Measurements from ENCODE around the gene TMEM91.
A peak's percentile ranks its signal among the peaks of the same experiment; 100 is the strongest.
"Not testable (repeated sequence)": the region's sequence is repeated elsewhere in the genome, so short reads cannot be mapped to it uniquely, and the experiment has no call there.

The TMEM91 gene

DNA sequence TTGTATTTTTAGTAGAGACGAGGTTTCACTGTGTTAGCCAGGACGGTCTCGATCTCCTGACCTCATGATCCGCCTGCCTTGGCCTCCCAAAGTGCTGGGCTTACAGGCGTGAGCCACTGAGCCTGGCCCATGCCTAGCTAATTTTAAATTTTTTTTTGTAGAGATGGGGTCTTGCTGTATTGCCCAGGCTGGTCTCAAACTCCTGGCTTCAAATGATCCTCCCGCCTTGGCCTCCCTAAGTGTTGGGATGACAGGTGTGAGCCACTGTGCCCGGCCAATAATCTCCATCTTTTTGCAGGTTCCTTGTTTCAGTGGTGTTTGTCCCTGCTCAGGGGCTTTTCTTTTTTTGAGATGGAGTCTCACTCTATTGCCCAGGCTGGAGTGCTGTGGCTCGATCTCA is 5.2 kb downstream of the TMEM91 start:
- DNase-seq = not testable (repeated sequence)

DNA sequence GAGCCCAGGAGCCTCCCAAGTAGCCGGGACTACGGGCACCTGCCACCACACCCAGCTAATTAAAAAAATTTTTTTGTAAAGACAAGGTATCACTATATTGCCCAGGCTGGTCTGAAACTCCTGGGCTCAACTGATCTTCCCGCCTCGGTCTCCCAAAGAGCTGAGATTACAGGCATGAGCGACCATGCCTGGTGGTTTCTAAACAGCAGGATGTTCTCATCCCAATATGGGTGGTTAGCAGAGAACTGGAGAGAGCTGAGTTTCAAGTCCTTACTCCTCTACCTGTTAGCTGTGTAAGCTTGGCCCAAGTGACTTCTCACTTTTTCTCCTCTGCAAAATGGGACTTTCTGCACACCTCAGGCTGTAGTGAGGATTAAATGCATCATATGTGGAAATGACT is 8.0 kb downstream of the TMEM91 start:
- DNase-seq = no peak

DNA sequence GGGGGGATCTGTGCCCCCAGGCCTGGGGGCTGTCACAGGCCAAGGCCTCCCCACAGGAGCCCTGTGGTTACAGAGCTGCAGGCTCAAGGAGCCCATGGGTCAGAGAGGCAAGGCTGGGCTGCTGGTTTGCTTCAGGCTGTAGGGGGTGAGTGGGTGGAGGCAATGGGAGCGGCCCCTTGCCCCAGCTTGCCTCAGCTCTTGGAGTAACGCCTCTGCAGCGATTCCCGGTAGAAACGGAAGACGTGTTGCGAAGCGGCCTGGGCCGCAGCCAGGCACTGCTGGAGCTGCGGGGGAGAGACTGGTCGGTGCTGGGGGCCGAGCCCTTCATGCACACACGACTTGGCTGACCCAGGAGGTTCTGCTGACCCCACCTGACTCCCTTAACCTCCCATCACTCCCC is 10.1 kb downstream of the TMEM91 start:
- DNase-seq = no peak

DNA sequence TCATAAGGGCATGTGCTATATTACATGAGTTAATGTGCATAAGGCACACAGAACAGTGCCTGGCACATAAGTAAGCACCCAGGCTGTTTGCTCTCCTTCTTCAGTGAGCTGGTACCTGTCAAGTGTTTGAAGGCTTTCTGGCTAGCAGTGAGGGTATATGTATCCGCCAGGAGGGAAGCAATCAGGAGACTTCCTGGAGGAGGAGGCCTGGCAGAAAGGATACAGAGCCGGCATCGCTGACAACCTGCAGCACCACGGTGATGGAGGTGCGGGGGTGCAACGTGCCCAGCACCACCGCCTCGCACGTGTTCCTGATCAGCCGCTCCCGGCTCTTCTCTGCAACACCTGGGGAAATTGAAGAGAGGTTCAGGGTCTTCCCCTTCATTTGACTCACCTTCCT is 15.3 kb downstream of the TMEM91 start:
- no peak for DNase-seq

DNA sequence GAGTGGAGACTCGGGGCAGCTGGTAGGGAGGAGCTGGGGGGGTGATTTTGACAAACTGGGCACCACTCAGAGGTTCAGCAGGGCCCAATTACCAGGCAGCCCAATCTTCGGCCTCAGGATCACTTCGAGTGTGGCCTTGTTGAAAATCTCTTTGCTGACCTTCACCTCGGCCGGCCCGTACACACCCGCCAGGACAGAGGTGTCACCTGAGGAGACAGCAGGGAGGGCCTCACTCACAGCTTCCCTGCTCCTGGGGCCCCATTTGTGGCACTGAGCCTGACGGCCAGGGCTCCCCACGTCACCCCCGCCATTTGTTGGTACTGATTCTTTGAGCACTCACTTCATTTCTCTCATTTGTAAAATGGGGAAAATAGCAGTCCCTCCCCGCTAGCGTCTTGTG is 16.4 kb downstream of the TMEM91 start:
- DNase-seq = no peak

DNA sequence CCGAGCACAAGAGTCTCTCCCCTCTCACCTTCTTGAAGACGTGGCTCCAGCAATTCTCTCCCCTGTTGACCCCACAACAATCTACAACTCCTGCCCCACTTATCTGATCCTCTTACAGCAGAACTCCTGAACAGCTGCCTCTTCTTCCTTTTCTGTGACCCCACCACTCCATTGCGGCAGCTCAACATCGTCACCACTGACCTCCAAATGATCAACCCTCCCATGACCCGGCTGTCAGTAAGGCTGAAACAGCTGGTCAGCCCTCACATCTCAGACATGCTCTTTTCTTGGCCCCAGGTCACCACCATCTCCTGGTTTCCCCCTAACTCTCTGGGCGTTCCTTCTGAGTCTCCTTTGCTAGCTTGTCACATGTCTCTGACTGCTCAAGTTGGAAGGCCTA is 19.0 kb downstream of the TMEM91 start:
- DNase-seq = no peak

DNA sequence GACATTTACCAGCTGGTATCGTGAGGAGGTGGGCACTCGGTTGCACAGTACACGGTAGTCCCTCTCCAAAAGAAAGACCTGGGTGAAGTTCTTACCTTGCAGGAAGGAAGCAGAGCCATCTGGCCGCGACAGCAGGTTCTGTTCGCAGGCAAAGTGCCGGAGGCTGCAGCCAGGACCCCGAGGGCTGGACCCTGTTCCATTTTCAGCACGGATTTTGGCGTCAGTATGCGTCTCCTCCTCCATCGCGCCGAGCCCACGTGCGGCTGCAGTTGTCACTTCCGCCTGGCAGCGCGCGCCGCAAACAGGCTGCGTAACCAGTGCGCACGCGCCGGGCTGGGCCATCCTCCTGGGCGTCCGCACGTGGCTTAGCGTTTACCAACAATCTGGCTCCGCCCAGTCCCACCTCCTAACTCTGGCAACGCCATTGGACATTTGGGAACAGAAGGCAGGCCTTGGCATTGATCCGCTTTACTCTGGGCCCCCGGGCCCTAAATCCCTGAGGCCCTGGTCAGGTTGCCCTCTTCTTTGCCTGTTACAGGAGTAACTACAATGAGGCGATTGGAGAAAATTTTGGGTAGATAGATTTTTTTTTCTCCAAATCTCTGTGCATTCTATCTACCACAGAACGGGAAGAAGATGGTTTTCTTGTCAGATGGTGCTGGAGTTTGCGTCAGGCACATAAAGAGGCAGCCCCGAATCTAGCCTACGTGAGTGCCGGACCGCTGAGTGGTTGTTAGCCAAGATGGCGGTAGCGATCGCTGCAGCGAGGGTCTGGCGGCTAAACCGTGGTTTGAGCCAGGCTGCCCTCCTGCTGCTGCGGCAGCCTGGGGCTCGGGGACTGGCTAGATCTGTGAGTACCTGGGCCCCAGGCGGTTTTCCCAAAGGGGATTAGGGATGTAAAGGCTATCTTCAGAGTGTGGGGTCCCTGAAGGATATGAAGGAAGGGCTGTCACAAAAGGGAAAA is 21.0 kb downstream of the TMEM91 start, which contains the start of the genes BCKDHA and EXOSC5:
BCKDHA (plus strand) TSS at position 733 of the 964 bp plus-strand sequence; CDS start at position 743, 10 bp downstream.
EXOSC5 (minus strand) TSS at position 274 of the 964 bp plus-strand sequence; CDS start at position 243, 31 bp downstream.
- peak; percentile 100 for DNase-seq

DNA sequence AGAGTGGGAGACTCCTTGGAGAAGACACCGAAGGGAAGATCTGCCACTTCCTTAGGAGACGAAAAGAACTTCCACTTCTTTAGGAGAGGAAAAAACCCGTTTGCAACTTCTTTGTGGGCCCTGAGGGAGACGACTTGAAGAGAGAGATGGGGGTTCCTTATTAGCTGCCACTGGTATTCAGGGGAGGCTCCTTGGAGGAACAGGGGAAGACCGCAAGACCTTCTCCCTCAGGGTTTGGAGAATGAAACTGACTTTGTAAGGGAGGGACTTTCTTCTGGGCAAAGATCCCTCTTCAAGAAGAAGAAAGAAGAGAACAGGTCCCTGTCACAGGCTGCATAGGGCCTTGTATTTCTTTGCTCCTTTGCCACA is 21.7 kb downstream of the TMEM91 start:
- DNase-seq = no peak

DNA sequence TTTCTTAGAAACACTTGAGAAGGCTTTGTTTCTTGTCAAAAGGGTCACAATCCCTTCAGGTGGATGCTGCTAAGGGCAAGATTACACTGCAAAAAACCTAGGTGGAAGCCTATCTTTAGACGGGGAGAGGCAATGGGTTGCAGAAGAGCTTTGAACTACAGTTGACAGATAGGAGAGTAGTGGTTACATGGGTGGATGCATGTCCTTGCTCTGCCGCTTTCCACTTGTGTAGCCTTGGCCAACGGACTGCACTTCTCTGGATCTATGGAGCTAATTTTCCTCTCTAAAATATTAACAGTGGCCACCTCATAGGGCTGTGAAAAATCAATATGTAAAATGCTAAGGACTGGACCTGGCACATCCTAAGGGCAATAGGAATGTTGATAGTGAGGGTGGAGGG is 22.3 kb downstream of the TMEM91 start:
- no peak for DNase-seq

DNA sequence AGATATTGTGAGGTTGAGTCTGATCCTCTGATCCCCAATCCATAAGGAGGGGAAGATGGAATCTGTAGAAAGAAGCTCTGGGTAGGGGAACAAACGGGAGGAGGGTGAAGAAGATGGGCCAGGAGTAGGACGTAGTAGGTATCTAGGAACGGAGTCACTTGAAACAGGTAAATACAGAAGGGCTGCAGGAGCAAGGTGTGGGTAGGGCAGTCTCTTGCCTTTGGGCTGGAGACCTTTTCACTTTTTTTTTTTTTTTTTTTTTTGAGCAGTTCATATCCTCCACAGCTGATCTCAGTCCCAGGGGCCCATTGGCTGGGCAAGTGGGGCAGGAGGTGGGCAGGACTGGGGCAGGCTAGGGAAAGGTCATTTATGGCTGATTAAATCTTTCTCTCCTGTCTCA is 22.8 kb downstream of the TMEM91 start:
- DNase-seq = no peak

DNA sequence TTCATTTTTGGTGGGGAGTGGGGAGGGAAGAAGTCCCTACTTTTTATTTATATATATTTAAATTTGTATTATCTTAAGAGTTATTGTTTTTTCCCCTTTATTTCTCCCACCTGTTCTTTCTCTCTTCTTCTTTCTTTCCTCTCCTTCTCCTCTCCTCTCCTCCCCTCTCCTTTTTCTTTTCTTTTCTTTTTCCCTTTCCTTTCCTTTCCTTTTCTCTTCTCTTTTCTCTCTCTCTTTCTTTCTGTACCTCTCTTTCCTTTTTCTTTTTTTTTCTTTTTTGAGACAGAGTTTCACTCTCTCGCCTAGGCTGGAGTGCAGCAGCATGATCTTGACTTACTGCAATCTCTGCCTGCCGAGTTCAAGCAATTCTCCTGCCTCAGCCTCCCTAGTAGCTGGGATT is 23.2 kb downstream of the TMEM91 start:
- DNase-seq = no peak

DNA sequence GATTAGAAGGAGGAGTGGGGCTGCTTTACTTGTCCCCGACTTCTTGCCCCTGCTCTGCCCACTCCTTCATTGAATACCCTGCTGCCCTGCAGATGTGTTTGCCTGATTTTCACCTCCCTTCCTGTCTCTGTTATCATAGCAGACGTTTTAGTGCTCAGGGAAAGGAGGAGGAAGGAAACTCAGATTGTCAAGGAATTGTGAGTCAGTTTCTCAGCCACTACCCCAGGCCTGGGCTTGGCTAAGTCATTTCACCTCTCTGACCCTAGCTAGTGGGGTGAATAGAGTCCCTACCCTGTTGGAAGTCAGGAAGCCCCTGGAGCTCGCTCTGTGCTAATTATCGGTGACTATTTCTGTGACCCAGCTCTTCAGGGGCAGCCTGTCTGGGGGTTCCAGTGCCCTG is 25.1 kb downstream of the TMEM91 start:
- no peak for DNase-seq

DNA sequence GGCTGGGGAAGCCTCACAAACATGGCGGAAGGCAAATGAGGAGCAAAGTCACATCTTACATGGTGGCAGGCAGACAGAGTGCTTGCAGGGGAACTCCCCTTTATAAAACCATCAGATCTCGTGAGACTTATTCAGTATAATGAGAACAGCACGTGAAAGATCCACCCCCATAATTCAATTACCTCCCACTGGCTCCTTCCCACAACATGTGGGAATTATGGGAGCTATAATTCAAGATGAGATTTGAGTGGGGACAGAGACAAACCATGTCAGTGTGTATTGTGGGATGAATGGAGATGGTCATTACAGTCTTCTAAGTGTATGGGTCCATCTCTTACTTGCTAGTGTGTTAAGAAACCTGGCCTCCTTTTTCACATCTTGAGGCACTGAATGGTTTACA is 25.7 kb downstream of the TMEM91 start:
- no peak for DNase-seq

DNA sequence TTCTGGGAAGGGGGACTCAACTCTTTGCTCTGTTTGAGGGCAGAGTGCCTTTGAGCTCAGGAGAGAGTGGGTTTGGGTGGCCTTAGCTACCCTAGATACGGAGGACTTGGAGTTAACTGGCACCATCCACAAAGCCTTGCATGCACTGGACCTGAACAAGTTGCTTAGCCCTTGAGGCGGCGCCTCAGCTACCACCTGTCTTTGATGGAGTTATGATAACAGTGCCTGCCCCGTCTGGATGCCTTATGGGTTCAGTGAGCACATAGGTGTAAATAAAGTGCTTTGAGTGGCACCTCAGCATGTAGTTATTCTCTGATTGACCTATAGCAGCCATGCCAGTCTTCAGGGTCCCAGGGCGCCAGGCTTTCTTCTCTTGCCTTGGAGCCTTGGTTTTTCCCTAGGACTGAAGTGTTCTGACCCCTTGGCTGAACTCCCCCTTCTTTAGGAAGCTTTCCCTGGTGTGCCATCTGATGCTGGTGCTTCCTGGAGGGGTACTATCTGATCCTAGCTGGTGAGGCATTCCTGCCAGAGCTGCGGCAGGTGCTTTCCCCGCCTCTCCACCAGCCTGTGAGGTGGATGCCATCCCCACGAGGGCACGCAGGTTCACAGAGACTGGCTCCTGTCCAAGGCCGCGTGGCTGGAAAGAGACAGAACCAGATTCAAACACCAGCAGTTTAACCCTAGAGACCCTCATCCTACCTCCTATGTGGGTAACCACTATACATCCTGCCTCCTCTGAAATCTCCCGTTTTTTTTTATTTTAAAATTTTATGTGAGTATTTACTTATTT is 27.0 kb downstream of the TMEM91 start:
- no peak for DNase-seq

DNA sequence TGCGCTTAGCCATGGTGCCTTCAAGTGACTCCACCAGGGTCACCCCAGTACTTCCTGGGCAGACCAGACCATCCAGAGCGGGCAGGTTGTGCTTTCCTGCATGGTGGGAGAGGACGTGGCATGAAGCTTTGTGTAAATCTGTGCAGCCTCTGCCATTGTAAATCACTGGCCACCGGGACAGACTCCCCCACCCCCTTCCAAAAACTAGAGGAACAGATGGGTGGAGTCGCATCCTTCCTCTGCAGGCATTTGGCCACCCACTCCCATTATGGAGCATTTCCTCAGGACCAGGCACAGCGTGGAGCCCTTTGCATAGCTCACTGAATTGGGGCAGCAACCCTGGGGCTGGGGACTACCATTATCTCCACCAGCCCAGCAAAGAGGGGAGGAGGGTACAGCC is 29.4 kb downstream of the TMEM91 start:
- no peak for DNase-seq

DNA sequence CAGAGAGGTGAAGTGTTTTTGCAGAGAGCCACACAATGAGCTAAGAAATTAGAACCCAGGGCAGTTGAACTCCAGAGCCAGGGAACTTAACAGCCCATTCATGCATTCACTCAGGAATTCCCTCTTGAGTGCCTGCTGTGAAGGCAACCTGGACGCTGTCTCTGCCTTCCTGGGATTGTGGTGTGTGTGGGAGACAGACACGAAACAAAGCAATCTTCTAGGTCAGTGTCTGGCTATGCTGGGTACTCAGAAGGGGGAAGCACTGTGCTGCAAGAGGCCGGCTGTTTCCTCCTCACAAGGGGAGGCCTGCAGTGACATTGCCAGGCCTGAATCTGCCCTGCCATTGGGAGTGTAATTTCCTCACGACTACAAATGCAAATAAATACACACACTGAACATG is 30.9 kb downstream of the TMEM91 start:
- peak; percentile 22 for DNase-seq

DNA sequence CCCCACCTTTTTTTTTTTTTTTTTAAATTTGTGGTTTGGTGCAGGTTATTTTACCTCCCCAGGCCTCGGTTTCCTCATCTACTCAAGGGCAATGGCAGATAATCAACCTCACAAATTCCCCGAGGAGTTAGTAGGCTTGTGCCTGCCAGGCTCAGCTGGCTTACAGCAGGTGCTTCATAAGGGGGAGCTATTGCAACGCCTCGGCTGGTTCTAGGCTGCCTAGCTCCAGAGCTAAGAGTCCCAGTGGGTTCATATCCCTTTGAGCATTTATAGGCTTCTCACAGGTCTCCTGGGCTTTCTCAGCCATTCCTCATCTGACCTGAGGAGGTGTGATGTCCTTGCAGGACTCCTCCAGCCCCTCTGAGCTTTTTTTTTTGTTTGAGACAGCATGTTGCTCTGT is 31.9 kb downstream of the TMEM91 start:
- DNase-seq = no peak

DNA sequence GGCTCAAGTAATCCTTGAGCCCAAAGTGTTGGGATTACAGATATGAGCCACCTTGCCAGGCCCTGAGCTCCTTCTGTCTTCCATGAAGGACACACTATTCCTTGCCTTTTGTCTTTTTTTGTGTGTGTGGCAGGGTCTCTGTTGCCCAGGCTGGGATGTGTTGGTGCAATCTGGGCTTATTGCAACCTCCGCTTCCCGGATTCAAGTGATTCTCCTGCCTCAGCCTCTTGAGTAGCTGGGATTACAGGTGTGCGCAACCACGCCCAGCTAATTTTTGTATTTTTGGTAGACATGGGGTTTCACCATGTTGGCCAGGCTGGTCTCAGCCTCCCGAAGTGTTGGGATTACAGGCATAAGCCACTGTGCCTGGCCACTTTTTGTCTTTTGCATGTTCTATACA is 32.5 kb downstream of the TMEM91 start:
- not testable (repeated sequence) for DNase-seq

DNA sequence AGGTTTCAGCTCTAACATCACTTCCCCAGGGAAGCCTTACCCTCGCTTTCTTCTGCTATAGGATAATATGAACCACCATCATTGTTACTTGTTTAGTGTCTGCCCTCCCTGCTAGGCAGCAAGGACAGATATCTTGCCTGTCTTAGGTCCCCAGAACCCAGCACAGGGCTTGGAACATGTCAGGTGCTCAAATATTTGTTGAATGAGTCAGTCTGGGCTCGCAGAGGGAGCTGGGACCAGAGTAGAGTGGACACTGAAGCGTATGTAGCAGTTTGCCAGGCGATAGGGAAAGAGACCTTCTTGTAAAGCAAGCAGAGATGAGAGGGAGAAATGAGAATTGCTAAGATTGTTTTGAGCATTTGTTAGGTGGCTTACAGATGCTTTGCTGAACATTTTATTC is 33.0 kb downstream of the TMEM91 start:
- no peak for DNase-seq

DNA sequence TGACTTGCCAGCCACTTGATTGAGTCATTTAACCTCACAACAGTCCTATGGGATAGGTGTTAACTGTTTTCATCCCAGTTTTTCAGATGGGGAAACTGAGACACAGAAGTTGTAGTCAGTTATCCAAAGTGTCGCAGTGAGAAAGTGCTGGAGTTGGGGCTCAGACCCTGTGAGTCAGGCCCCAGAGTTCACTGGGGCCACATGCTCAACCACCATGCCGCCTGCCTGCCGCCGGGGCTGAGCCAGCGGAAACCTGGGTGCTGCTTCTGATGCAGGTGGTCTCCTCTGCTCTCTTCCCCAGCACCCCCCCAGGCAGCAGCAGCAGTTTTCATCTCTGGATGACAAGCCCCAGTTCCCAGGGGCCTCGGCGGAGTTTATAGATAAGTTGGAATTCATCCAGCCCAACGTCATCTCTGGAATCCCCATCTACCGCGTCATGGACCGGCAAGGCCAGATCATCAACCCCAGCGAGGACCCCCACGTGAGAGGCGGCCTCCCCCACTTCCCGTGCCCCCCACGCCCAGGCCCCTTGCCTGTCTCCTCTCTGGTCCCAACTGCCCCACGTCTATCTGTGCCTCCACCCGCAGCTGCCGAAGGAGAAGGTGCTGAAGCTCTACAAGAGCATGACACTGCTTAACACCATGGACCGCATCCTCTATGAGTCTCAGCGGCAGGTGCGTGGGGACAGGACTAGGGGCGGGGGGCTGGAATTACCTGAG is 34.2 kb downstream of the TMEM91 start:
- DNase-seq = no peak

DNA sequence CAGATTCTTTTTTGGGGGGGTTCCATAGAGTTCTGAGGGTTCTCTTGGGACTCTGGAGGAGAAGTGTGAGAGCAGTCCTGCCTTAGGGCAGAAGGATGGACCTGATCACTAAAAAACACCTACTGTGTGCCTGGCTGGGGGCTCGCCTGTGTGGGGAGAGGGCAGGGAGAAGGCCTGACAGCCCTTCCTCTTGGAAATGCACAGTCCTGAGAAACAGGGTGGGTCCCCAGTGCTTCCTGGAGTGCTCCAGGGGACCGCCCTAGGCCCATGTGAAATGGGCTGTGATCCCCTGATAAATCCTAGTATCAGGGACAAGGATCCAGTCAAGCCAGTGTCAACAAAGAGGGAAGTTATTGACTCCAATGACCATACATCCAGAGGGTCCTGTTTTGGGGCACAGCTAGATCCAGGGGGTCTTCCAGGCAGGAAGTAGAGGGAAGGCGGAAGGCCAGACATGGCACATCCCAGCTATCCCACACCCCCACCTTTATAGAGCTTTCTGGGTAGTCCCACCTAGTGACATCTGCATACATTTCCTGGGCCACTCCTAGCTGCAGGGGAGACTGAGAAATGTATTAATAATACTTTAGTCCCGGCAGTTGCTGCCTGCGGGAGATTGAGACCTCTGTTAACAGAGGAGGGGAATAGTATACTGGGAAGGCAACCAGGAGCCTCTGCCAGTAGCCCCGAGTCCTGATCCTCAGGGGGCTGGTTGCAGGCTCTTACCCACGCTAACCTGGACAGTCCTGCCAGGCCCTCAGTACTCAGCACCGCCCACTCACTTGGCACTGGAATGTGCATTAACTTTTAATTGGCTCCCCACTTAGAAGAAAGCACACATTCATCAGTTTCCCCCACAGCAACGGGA is 35.0 kb downstream of the TMEM91 start:
- no peak for DNase-seq

DNA sequence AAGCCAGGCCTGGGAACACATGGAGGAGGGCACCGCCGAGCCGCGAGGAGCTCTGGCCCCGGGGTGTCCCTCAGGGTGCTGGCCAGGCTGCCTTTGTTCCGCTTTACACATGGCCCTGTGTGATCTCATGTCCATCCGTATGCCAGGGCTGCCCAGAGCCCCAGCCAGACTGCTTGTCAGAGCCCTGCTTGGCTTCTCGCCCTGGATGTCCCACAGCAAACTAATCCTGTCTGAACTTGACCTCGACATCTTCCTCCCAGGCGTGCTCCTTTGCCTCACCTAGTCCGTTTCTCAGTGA is 35.6 kb downstream of the TMEM91 start:
- DNase-seq = no peak
